HepG2 (cell line): Measurements from ENCODE around the gene MLLT10. TPM values are rescaled to one million over a fixed set of nuclear protein-coding genes. Genes with fewer than 3 reads are reported as not detected.

Source experiments
- ATAC-seq: fragments of 200-7000 bp; cut with Tn5 transposase; 3 replicates; pipeline ENCODE4 v1.9.1; 2020; ENCODE audit warnings: mild to moderate bottlenecking, moderate library complexity
- BruUV-seq: library from RNA; stranded (reverse); fragments of 400-500 nt; replicated peaks from 2 replicates; lab custom pipeline; 2021; lab: Mats Ljungman, UMichigan
- CTCF ChIA-PET: fragments of 300-600 bp; formaldehyde crosslinking; extraction: SDS; loops from one replicate; lab custom pipeline; 2021; ENCODE audit warnings: low total read pairs, inconsistent platforms, low intra/inter-chr PET ratio; lab: Yijun Ruan, JAX
- POLR2A ChIA-PET: fragments of 350-600 bp; sonication (Branson Sonifier 250); formaldehyde crosslinking; loops from one replicate; lab custom pipeline; 2020; ENCODE audit warnings: antibody characterized with exemption, inconsistent platforms; lab: Yijun Ruan, JAX
- DNase-seq: peaks from one replicate; pipeline ENCODE4 v3.0.0-alpha.2; 2015; ENCODE audit warnings: low spot score
- FAIRE-seq: peaks from 3 replicates; lab custom pipeline; 2011; peaks lifted over from hg19 to GRCh38; lab: Jason Lieb, UNC
- H2AFZ ChIP-seq: one replicate; pipeline ENCODE4 v1.6.1; 2011; ENCODE audit warnings: low read length, inconsistent platforms
- H3K27ac ChIP-seq: fragments of 300-600 bp; 3 replicates; pipeline ENCODE4 v1.8.0; 2011; ENCODE audit warnings: mixed run types, mild to moderate bottlenecking, mixed read lengths, low read length, inconsistent platforms; ENCODE audit not compliant: insufficient read depth; ENCODE audit errors: extremely low read length
- H3K27me3 ChIP-seq, 2 experiments: fragments of 200-600 bp in 1 of 2; 2 replicates in 1 of 2; 3 replicates in 1 of 2; pipeline versions ENCODE4 v1.6.0 to v1.8.0; 2011; ENCODE audit warnings: low read length in 2 of 2, mild to moderate bottlenecking in 2 of 2, moderate library complexity in 2 of 2, inconsistent platforms in 1 of 2; ENCODE audit not compliant: insufficient read depth in 2 of 2, control insufficient read depth in 1 of 2
- H3K36me3 ChIP-seq, 2 experiments: fragments of 200-600 bp in 1 of 2; replicated peaks in 1 of 2; 2 replicates in 1 of 2; 3 replicates in 1 of 2; pipeline versions ENCODE4 v1.5.1 to v1.8.0; 2011; ENCODE audit warnings: low read length in 2 of 2, inconsistent platforms in 1 of 2; ENCODE audit not compliant: insufficient read depth in 2 of 2, control insufficient read depth in 1 of 2
- H3K4me1 ChIP-seq: 2 replicates; pipeline ENCODE4 v1.5.1; 2012; ENCODE audit warnings: low read length, inconsistent platforms; ENCODE audit not compliant: insufficient read depth
- H3K4me2 ChIP-seq: 2 replicates; pipeline ENCODE4 v1.6.0; 2011; ENCODE audit warnings: low read depth, low read length, inconsistent platforms
- H3K4me3 ChIP-seq, 3 experiments: fragments of 200-600 bp in 1 of 3; sonication (generic), shearing (Covaris generic) in 1 of 3; replicated peaks in 1 of 3; 2 replicates each; pipeline ENCODE4 v1.5.1; 2011 to 2016; ENCODE audit warnings: low read length in 3 of 3, inconsistent platforms in 2 of 3, low read depth in 2 of 3, mild to moderate bottlenecking in 2 of 3, control low read depth in 1 of 3, mixed read lengths in 1 of 3; ENCODE audit not compliant: insufficient read depth in 1 of 3
- H3K79me2 ChIP-seq: one replicate; pipeline ENCODE4 v1.6.1; 2011; ENCODE audit warnings: low read length, inconsistent platforms; ENCODE audit not compliant: insufficient read depth
- H3K9ac ChIP-seq: 2 replicates; pipeline ENCODE4 v1.6.0; 2011; ENCODE audit warnings: mild to moderate bottlenecking, low read depth, low read length, inconsistent platforms; ENCODE audit not compliant: insufficient read depth
- H3K9me3 ChIP-seq: 2 replicates; pipeline ENCODE4 v1.5.1; 2012; ENCODE audit warnings: mild to moderate bottlenecking, low read length
- H4K20me1 ChIP-seq: 2 replicates; pipeline ENCODE4 v1.6.0; 2011; ENCODE audit warnings: inconsistent platforms, mild to moderate bottlenecking, low read length, moderate library complexity; ENCODE audit not compliant: insufficient read depth
- CC2D1A ChIP-seq: sonication (generic); formaldehyde crosslinking; IDR thresholded peaks from 2 replicates; pipeline ENCODE4 v1.8.1; 2023; ENCODE audit warnings: mild to moderate bottlenecking, missing genetic modification reagents
- ERF ChIP-seq: IDR thresholded peaks from 2 replicates; pipeline ENCODE4 v1.6.1; 2018; ENCODE audit warnings: missing biosample characterization, missing genetic modification reagents
- GATAD2A ChIP-seq: IDR thresholded peaks from 2 replicates; pipeline ENCODE4 v1.6.1; 2016
- HIVEP1 ChIP-seq: sonication (generic); formaldehyde crosslinking; IDR thresholded peaks from 2 replicates; pipeline ENCODE4 v1.4.0; 2020; ENCODE audit warnings: mild to moderate bottlenecking, missing genetic modification reagents
- HOXA3 ChIP-seq: sonication (generic); formaldehyde crosslinking; IDR thresholded peaks from 2 replicates; pipeline ENCODE4 v1.5.0; 2020; ENCODE audit warnings: missing genetic modification reagents
- KAT7 ChIP-seq: IDR thresholded peaks from 2 replicates; pipeline ENCODE4 v1.6.1; 2018; ENCODE audit warnings: borderline replicate concordance, missing compliant biosample characterization
- NCOA2 ChIP-seq: sonication (generic); formaldehyde crosslinking; IDR thresholded peaks from 2 replicates; pipeline ENCODE4 v1.8.0; 2022; ENCODE audit warnings: inconsistent platforms
- NR3C1 ChIP-seq: sonication (generic); formaldehyde crosslinking; IDR thresholded peaks from 2 replicates; pipeline ENCODE4 v1.4.0; 2020; ENCODE audit warnings: missing genetic modification reagents
- PAX8 ChIP-seq: sonication (generic); formaldehyde crosslinking; IDR thresholded peaks from 2 replicates; pipeline ENCODE4 v1.8.0; 2022; ENCODE audit warnings: mild to moderate bottlenecking, missing genetic modification reagents, borderline replicate concordance
- ZNF749 ChIP-seq: sonication (generic); formaldehyde crosslinking; IDR thresholded peaks from 2 replicates; pipeline ENCODE4 v1.8.0; 2022; ENCODE audit warnings: mild to moderate bottlenecking, missing genetic modification reagents, moderate library complexity, borderline replicate concordance
- ZNF777 ChIP-seq: sonication (generic); formaldehyde crosslinking; IDR thresholded peaks from 2 replicates; pipeline ENCODE4 v1.4.0; 2020; ENCODE audit warnings: missing genetic modification reagents
- WGBS: methylation state at CpG from one replicate; pipeline ENCODE4 v1.1.6; 2017; ENCODE audit warnings: low lambda C conversion rate; 5-methylcytosine and 5-hydroxymethylcytosine counted together
- in situ Hi-C: cut with HindIII; loops from 2 replicates; pipeline ENCODE4 v1.10.0; 2017; ENCODE audit warnings: low pct_unique_long_range_greater_than_20kb; ENCODE audit not compliant: extremely low pct_ligation_motif_present
- intact Hi-C: fragments of 100-400 bp; cut with micrococcal nuclease; formaldehyde crosslinking; loops from one replicate; pipeline ENCODE4 v1.10.0; 2022; ENCODE audit not compliant: unreplicated experiment
- polyA plus RNA-seq, 8 experiments: library from polyadenylated mRNA; depleted of rRNA in 3 of 8; stranded (reverse) in 7 of 8; unstranded in 1 of 8; fragments of >200 nt; fragmentation: Illumina TruSeq in 4 of 8; extraction: Trizol in 4 of 8; gene quantifications; 2 replicates each; pipeline versions ENCODE4 v1.2.1 to v1.2.3, GENCODE V29; 2011 to 2016; ENCODE audit warnings: low read depth in 4 of 8, missing spikeins in 1 of 8, mixed read lengths in 1 of 8; ENCODE audit not compliant: insufficient read depth in 1 of 8
- total RNA-seq, 5 experiments: library from RNA; depleted of rRNA; stranded (reverse); fragments of >200 nt; fragmentation: Illumina TruSeq; extraction: Trizol; gene quantifications; 2 replicates each; pipeline ENCODE4 v1.2.3, GENCODE V29; 2016; ENCODE audit warnings: low read depth in 1 of 5
- TF ChIP-seq, protein P1 (sequence below): sonication (generic); formaldehyde crosslinking; IDR thresholded peaks from 2 replicates; pipeline ENCODE4 v1.4.0; 2020; ENCODE audit warnings: missing genetic modification reagents
- TF ChIP-seq, protein P2 (sequence below): sonication (generic); formaldehyde crosslinking; IDR thresholded peaks from 2 replicates; pipeline ENCODE4 v1.4.0; 2020; ENCODE audit warnings: missing genetic modification reagents
- TF ChIP-seq, protein P3 (sequence below): sonication (generic); formaldehyde crosslinking; IDR thresholded peaks from 2 replicates; pipeline ENCODE4 v1.4.0; 2020; ENCODE audit warnings: missing genetic modification reagents

MLLT10 gene
- total and polyA plus RNA-seq, 2 of the 13 experiments (the other 11 are each of a cell fraction or from before 2014, with no cell fraction given) = 51.3 to 84.1 TPM

DNA sequence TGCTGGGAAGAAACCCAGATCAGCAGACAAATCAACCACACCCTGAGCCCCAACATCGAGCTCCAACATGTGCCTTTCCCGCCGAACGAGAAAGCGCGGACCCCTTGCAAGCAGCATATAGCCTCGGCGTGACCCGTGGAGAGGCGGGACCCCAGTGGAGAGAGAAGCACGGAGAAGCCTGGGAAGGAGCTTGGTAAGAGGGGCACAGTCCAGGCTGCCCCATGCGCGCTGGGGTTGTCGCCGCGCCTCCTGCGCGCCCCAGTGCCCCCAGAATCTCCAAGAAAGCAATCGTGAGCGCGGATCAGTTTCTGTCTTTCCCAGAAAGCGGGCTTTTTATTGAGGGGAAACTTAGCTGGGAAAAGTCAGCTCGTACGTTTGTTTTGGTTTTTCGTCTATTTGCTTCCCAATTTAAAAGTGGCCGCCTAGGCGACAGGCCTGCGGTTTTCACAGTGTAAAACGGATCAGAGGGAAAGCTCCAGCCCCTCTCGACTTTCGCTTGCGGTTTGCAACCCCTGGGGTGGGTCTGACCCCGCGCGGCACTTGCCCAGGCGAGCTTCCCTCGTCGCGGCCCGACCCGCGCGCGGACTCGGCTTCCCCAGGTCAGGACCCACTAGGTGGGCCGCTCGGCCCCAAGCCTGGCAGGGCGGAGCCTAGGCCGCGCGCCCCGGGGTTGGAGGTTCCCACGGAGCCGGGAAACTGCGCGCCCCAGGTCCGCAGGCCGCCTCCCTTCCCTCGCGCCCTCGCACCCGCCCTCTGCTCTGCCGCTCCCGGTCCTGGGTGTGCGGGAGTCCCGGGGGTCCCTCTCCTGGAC is 39.6 kb upstream of the MLLT10 start (continued):
- no peak; the same call in 1 of the 2 replicates for TF ChIP-seq HIVEP1
- TF ChIP-seq GATAD2A (CRISPR knock-in tag) = peak; percentile 47
- TF ChIP-seq, protein P1, sequence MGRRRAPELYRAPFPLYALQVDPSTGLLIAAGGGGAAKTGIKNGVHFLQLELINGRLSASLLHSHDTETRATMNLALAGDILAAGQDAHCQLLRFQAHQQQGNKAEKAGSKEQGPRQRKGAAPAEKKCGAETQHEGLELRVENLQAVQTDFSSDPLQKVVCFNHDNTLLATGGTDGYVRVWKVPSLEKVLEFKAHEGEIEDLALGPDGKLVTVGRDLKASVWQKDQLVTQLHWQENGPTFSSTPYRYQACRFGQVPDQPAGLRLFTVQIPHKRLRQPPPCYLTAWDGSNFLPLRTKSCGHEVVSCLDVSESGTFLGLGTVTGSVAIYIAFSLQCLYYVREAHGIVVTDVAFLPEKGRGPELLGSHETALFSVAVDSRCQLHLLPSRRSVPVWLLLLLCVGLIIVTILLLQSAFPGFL (CRISPR knock-in tag) = no peak
- TF ChIP-seq NR3C1 = no peak
- no peak for TF ChIP-seq PAX8
- TF ChIP-seq ZNF777 (CRISPR knock-in tag) = peak; percentile 44
- TF ChIP-seq ERF = no peak; the same call in 1 of the 2 replicates

GRCh38 chr10:21495002-21495751 is 38.9 kb upstream of the MLLT10 start:
- peak; percentile 34 for DNase-seq
- Histone ChIP-seq H3K79me2 (peaks cover 5% of the 10 kb centered on the region), H3K4me2 (peak overlapping the region; percentile 97), H3K36me3 (no peaks in the 10 kb centered on the region), H3K4me1 (peaks cover 33% of the 10 kb centered on the region), H3K27me3 (no peaks in the 10 kb centered on the region; a peak in 1 of 5 replicates), H3K4me3 (peak overlapping the region; percentile 82 to 95 (median 83)), H2AFZ (peak overlapping the region; percentile 20), H3K9ac (peak overlapping the region; percentile 73), H3K27ac (peak overlapping the region; percentile 50), H4K20me1 (no peaks in the 10 kb centered on the region), H3K9me3 (no peaks in the 10 kb centered on the region)
- BruUV-seq = TSS peak; percentile 52
- intact Hi-C loops (loop anchor here (1.0 to 10.0 kb wide), 6 partner anchors 128 to 457 kb away; no protein-coding TSS in a partner anchor), in situ Hi-C loops (loop anchor here (10.0 to 25.0 kb wide), 2 partner anchors 208 to 460 kb away; no protein-coding TSS in a partner anchor)
- ATAC-seq = peak; percentile 4
- ChIA-PET CTCF (interaction anchor here (0.8 to 2.9 kb wide), 8 partner anchors 11 to 316 kb away, joined by 3 to 13 read pairs (median 6); partner anchors contain the start of genes MLLT10 and SKIDA1), POLR2A (interaction anchor here (0.6 to 5.1 kb wide), 27 partner anchors 7 to 1712 kb away, joined by 3 to 294 read pairs (median 7); partner anchors contain the start of genes MLLT10 and SKIDA1)
- FAIRE-seq = no peak
- WGBS = 1% methylated on average over 35 of the region's 42 CpGs
- TF ChIP-seq, protein P2, sequence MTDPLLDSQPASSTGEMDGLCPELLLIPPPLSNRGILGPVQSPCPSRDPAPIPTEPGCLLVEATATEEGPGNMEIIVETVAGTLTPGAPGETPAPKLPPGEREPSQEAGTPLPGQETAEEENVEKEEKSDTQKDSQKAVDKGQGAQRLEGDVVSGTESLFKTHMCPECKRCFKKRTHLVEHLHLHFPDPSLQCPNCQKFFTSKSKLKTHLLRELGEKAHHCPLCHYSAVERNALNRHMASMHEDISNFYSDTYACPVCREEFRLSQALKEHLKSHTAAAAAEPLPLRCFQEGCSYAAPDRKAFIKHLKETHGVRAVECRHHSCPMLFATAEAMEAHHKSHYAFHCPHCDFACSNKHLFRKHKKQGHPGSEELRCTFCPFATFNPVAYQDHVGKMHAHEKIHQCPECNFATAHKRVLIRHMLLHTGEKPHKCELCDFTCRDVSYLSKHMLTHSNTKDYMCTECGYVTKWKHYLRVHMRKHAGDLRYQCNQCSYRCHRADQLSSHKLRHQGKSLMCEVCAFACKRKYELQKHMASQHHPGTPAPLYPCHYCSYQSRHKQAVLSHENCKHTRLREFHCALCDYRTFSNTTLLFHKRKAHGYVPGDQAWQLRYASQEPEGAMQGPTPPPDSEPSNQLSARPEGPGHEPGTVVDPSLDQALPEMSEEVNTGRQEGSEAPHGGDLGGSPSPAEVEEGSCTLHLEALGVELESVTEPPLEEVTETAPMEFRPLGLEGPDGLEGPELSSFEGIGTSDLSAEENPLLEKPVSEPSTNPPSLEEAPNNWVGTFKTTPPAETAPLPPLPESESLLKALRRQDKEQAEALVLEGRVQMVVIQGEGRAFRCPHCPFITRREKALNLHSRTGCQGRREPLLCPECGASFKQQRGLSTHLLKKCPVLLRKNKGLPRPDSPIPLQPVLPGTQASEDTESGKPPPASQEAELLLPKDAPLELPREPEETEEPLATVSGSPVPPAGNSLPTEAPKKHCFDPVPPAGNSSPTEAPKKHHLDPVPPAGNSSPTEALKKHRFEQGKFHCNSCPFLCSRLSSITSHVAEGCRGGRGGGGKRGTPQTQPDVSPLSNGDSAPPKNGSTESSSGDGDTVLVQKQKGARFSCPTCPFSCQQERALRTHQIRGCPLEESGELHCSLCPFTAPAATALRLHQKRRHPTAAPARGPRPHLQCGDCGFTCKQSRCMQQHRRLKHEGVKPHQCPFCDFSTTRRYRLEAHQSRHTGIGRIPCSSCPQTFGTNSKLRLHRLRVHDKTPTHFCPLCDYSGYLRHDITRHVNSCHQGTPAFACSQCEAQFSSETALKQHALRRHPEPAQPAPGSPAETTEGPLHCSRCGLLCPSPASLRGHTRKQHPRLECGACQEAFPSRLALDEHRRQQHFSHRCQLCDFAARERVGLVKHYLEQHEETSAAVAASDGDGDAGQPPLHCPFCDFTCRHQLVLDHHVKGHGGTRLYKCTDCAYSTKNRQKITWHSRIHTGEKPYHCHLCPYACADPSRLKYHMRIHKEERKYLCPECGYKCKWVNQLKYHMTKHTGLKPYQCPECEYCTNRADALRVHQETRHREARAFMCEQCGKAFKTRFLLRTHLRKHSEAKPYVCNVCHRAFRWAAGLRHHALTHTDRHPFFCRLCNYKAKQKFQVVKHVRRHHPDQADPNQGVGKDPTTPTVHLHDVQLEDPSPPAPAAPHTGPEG = no peak
- TF ChIP-seq CC2D1A (CRISPR knock-in tag) (no peak), KAT7 (no peak), HOXA3 (CRISPR knock-in tag) (no peak), ZNF749 (CRISPR knock-in tag) (no peak), NCOA2 (CRISPR knock-in tag) (no peak)
- TF ChIP-seq, protein P3, sequence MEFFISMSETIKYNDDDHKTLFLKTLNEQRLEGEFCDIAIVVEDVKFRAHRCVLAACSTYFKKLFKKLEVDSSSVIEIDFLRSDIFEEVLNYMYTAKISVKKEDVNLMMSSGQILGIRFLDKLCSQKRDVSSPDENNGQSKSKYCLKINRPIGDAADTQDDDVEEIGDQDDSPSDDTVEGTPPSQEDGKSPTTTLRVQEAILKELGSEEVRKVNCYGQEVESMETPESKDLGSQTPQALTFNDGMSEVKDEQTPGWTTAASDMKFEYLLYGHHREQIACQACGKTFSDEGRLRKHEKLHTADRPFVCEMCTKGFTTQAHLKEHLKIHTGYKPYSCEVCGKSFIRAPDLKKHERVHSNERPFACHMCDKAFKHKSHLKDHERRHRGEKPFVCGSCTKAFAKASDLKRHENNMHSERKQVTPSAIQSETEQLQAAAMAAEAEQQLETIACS (CRISPR knock-in tag) = no peak
